Right hindlimb (tissue), 1 donor: ENCODE measurements around the gene PAK6.

ENCODE experiments used
- DNase-seq: peaks from one replicate; pipeline ENCODE4 v3.0.0-alpha.2; 2018

The PAK6 gene

DNA sequence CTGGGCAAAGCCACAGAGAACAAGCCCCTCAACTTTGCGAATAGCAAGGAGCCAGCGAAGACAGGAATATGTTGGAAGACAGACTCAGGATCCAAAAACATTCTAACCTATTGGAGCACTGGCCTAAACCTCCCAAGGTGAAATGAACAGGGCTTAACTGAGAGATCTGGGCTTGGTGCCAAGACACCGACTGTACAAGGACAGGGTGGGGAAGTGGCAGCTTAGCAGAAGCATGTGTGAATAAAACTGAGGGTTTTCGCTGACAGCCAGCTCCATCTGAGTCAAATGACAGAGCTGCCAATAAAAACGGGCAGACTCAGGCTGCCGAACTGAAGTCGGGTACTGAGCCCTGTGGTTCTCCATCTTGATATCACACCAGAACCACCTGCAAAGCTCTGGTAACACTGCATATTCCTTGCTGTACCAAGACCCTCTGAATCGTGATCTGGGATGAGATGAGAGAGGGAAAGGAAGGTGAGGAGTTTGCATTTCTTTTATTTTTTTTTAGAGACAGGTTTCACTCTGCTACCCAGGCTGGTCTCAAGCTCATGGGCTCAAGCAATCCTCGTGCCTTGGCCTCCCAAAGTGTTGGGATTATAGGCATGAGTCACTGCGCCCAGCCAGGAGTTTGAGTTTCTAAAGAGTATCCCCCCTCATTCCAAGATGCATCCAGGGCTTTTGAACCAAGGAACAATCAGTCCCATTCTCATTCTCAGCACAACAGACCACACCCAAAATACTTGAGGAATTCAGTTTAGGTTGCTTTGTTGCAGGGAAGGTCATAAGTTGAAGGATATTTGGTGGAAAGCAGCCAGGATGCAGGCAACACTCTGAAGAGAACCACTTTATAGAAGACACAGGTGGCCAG, 74.9 kb downstream of the PAK6 start:
- DNase-seq = no peak

DNA sequence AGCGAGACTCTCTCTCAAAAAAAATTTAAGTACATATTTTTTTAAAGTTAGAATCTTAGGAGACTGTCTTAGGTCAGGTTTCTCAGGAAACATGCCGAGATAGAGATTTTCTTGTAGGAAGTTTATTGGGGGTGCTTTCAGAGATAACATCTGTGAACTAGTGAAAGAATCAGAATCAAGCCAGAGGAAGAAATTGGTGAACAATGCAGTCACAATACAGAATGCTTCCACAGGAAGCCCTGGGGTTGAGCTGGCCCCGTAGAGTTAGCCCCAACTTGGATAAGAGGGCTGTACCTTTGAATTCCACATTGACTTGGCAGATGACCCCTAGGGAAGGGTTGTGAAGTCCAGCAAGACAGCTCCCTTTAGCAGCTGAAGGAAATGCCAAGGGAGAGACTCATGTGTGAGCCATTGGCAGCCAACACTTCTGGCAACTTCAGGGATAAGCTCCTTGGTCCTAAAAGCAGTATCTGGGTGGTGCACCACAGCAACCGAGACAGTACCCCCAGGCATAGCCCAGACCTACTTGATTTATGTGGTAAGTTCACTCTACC, 75.9 kb downstream of the PAK6 start:
- DNase-seq = no peak

- no peak for DNase-seq
Observed at GRCh38 chr15:40316931-40317330, 78.1 kb downstream of the PAK6 start.

DNA sequence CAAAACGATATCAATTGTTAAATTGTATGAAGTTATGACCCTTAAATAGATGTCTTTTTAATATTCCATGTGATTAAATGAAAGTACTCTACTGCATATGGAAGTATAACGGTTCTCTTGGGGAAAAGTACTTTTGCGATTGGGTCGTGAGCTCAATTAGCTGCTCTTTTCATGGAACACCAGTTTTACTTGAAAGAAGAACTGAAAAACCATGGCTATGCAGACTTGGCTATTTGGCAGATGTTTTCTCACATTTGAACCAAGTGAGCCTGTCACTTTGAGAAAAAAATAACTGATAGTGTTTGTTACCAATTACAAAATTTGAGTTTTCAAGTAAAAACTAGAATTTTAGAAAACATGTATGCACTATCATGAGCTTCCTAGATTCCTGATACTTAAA, 78.7 kb downstream of the PAK6 start:
- no peak for DNase-seq

DNA sequence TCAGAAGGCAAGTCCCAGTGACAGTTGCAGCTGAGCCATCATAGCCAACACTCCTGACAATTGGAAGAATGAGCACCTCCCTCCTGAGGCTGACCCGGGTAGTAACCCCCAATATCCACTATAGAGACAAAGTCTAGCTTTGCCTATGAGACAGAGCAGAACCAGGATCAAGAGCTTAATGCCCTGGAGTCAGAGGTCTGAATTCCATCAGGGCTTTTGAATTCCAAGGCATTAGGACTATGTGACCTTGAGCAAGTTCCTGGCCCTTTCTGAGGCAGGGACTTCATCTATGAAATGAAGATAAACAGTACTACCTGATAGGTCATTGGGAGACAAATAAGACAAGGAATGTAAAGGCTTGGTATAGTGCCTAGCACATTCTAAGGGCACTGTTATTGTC, 81.5 kb downstream of the PAK6 start:
- DNase-seq = no peak

DNA sequence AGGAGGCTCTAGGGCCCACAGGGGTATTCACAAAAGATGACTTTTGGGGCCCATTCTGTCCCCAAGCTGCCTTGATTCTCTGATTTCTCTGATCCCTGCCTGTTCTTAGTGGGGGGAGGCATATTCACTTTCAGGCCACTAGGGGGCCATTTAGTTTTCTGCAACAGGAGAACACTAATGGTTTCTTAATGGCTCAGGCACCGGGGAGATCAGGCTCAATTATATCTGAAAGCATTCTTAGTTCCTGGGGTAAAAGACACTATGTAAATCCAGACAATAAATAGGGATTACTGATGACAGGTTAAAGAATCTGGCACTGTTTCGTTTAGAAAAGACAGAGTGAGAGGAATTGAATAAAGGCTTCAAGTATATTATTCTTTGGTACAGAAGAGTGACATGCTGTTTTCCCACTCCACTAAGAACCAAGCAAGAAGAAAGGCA, 82.1 kb downstream of the PAK6 start:
- no peak for DNase-seq

DNA sequence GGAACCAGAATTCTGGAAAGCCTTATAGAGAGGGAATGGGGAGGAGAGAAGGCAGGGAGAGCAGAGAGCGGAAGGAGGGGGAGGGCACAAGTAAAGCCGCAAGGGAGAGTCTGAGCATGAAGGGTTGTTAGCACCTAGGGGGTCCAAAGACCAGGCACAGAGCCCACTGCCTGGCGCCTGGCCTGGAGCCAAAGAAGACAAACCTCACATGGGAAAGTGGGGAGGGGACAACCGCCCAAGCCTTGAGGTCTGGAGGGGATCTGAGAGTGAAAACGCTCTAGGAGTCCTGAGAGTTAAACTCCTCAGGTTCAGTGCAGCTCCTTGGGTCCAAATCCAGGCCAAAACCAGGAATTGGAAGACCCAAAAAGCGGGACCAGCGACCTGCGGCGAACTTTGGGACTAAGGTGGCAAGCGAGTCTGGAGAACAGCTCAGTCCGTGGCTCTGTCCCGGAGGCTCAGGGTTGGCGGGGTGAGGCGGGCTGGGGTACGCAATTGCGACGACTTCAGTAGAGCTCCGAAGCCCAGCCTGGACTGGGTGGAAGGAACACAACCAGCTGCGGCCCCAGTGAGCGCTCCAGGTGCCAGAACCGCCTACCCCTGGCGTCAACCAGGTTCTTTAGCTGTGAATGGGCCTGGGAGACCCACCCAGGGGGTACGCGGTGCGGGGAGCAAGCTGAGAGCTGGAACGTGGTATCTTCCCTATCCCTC, 83.8 kb downstream of the PAK6 start:
- DNase-seq = no peak

DNA sequence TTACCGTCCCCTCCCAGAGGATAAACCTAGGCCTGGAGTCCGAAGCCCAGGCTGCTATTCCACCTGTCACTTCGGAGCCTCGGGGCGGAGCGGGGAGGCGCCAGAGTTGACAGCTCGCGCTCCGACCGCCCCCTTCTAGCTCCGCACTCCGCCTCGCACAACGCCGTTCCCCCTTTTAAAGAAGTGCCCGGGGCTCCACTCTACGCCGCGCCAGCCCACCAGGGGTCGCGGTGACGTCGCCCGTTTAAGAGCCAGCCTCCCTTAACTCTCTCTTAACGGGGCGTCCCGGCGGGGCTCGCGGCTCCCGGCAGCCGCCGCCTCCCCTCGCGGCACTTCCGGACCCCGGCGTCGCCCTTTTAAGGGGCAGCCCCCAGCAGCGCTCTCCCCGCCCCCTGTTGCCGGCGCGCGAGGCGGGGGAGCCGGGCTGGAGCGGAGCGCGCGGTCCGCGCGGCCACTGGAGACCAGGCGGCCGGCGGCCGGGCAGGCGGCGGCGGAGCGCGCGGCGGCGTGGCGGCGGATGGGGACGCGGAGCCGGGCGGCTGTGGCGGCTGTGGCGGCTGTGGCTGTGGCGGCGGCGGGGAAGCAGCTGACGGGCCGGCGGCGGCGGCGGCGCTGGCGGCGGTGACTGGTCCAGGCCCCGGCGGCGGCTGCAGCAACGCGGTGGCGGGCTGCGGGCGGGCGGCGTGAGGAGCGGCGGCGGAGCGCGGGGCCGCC, 84.5 kb downstream of the PAK6 start, which contains the start of gene INAFM2:
TSS of gene INAFM2 (plus strand) at position 454 of the 714 bp plus-strand sequence. CDS start 364 bp downstream, outside the sequence.
- DNase-seq = peak; percentile 95

- no peak for DNase-seq
Observed at GRCh38 chr15:40323953-40324937, 85.4 kb downstream of the PAK6 start.

DNA sequence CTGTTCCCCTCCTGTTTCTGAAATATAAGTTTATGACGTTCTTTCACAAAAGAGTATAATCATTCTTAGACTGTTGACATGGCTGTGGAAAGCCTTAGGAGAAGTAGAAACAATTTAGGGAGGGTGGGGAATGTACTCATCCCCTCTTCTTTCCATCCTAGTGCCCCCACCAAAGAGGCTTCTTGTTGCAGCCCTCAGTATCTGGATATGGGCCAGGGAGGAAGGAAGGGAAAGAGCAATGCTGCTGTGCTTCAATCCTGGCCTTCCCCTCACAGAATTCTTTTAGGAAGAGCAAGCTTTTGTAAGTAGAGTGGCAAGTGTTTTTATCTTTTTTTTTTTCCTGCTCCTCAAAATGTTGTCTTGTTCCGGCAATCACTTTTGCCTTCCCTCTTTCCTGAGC, 86.3 kb downstream of the PAK6 start:
- DNase-seq = no peak

GRCh38 chr15:40325700-40326099, 86.8 kb downstream of the PAK6 start:
- DNase-seq = no peak
